Choroid plexus epithelial cell (primary cell): ENCODE measurements around the gene COL6A3.

Experiments used
- DNase-seq: peaks from one replicate; pipeline ENCODE4 v3.0.0-alpha.2; 2010; ENCODE audit warnings: low read depth
- H3K4me3 ChIP-seq: 2 replicates; pipeline ENCODE4 v1.5.1; 2011; ENCODE audit warnings: low read depth, mild to moderate bottlenecking, control low read depth, low read length, moderate library complexity
- TF ChIP-seq, protein P1 (sequence below): conservative IDR thresholded peaks from 2 replicates; pipeline ENCODE4 v1.5.1; 2011; ENCODE audit warnings: low read depth, mild to moderate bottlenecking, control low read depth, inconsistent platforms, low read length, moderate library complexity

Gene COL6A3

DNA sequence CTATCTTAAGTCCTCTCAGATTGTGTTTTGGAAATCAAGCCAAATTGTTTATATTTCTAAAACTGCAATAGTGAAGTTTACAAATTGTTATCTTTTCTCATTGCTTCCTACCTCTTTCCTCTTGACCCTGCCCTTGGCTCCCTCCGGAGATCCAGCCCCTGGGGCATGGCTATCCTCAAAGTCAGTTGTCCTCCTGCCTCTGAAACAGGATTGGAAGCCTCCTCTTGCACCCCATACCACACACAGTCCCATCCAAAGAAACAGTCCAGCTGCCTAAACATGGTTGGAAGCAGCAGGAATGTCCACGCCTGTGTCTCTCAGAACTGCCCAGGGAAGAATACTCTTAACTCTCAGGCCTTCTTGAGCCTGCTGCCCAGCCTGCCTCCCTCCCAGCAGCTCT is 30.1 kb upstream of the COL6A3 start:
- DNase-seq = no peak
- TF ChIP-seq, protein P1, sequence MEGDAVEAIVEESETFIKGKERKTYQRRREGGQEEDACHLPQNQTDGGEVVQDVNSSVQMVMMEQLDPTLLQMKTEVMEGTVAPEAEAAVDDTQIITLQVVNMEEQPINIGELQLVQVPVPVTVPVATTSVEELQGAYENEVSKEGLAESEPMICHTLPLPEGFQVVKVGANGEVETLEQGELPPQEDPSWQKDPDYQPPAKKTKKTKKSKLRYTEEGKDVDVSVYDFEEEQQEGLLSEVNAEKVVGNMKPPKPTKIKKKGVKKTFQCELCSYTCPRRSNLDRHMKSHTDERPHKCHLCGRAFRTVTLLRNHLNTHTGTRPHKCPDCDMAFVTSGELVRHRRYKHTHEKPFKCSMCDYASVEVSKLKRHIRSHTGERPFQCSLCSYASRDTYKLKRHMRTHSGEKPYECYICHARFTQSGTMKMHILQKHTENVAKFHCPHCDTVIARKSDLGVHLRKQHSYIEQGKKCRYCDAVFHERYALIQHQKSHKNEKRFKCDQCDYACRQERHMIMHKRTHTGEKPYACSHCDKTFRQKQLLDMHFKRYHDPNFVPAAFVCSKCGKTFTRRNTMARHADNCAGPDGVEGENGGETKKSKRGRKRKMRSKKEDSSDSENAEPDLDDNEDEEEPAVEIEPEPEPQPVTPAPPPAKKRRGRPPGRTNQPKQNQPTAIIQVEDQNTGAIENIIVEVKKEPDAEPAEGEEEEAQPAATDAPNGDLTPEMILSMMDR = no peak
- H3K4me3 ChIP-seq = no peak overlapping the region

DNA sequence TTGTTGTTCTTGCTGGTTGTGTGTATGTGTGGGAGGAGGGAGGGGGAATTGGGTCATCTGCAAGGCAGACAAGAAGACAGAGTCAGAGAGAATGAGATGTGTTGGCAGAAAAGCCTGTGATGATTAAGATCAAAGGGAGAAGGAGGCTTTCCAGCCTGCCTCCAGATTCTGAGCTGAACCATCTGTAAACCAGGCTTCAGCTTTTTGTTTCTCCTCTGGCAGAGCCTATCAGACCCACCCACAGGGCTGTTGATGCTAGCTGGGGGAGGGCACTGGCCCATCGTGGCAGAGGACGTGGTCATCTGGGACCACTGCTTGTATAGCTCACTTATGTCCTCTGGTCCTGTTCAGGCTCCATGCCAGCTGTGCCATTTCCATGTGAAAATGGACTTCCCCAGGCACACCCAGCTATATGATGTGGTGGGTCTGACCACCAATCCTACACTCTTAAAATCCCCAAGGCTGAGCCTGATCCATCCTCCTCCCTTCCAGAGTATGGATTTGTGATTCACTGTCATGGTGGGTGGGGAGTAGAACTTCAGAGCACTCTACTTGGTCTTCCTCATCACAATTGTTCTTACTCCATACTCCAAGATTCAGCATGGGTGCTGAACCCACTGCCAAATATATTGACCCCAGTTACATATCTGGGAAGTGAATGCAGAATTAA is 27.8 kb upstream of the COL6A3 start:
- TF ChIP-seq, protein P1 = no peak
- DNase-seq = peak; percentile 74
- no peak overlapping the region for H3K4me3 ChIP-seq

DNA sequence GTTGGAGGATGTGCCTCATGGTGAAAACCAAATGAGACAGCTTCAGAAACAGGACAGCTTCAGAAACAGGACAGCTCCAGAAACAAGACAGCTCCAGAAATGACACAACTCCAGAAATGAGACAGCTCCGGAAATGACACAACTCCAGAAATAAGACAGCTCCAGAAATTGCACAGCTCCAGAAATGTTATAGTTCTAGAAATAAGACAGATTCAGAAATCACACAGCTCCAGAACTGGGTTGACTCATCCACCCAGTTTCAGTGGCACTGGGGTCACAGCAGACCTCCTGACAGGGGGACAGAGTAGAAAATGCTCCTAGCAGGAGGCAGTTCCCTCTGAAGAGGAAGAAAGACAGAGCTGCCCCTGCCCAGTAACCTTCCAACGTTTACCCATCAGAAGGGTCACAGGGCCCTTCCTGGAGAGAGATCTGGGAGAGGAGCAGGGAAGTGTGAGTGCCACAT is 26.9 kb upstream of the COL6A3 start:
- TF ChIP-seq, protein P1 = no peak
- DNase-seq = no peak
- no peak overlapping the region for H3K4me3 ChIP-seq

DNA sequence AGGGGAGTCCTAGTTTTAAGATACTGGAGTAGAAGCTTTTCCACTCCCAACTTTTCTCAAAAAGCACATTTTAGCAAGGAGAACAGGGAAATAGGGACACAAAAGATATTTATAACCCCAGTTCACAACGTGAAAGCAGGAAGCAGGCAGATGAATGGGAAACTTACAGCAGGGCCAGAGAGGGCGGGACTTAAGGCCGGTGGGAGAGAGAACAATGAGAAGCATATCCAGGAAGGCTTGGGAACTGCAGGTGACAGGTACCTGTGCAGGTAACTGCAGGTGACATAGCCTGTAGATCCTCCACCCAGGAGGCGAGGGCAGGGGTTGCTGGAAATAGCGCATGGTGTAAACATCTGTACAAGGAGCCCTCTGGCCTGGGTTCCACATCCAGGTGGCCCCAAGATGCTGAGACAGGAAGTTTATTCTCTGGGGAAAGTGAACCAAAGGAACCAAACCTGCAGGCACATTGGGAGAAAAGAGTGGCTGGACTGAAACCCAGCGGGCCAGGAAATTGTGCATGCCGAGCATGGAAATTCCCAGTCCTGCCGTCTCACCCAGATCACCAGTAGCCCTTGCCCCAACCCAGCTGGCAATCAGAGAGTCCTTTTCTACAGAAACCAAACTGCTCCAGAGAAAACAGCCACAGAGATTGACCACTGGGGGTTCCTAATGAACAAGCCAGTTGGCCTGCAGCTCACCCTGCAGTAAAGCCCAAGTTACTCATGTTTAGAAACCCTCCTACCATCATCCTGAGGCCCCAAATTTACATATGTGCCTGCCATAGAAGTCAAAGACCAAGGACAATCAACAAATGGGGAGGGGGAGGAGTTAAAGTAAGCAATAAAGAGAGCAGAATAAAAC is 24.3 kb upstream of the COL6A3 start:
- DNase-seq = peak; percentile 49
- H3K4me3 ChIP-seq = no peak overlapping the region
- TF ChIP-seq, protein P1 = peak; percentile 37

DNA sequence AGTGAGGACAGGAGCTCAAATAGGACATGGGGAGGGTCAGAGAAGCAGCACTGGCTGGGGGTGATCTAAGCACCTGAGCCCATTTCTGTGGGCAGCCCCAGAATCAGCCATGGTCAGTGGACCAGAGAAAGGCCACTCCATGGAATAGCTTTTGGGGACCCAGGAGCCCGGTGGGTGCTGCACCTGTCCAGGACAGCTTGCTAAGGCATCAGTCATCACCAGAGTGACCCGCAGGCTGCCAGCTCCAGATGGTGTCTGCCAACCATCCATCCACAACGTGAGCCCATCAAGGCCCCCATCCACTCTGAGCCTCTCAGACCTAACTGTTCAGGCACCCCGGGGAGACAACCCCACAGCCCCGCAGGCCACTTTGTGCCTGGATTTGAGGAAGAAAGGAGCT is 23.6 kb upstream of the COL6A3 start:
- DNase-seq = no peak
- H3K4me3 ChIP-seq = no peak overlapping the region
- TF ChIP-seq, protein P1 = no peak

DNA sequence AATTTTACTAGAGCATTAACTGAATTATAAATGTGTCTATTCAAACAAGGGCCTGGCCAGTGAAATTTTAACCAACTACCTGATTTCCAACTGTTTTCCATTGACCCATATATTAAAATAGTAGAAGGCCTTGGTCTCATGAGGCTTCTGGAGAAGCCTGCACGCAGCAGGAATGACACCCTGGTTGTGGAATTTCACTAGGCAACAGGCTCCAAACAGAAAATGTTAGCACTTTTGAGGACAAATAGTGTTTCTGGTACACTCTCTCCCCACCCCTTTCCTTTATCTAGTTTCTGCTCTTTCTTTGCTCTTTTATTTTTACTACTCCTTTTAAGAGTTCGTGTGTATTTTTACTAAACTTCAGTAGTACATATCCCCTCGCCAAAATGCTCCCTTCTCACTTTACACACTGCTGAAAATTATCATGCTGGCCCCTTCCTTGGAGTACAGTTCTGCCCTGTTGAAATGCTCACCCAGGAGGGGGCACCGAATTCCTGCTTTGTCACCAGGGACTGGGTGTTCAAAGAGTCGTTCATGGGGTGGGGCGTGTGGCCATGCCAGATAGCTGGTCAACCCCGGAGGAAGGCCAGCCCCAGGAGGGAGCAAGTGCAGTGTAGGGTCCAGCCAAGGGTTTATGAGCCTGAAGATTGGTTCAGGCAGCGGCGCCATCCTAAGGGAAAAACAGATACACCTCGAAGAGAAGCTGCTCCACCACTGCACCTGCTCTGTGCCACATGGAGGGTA is 22.1 kb upstream of the COL6A3 start:
- peak; percentile 95 for DNase-seq
- TF ChIP-seq, protein P1 = no peak

More for the DNA sequence above, 22.1 kb upstream of the COL6A3 start:
- no peak overlapping the region for H3K4me3 ChIP-seq
